Measurements from ENCODE around the gene GFRA1.

GFRA1 gene

DNA sequence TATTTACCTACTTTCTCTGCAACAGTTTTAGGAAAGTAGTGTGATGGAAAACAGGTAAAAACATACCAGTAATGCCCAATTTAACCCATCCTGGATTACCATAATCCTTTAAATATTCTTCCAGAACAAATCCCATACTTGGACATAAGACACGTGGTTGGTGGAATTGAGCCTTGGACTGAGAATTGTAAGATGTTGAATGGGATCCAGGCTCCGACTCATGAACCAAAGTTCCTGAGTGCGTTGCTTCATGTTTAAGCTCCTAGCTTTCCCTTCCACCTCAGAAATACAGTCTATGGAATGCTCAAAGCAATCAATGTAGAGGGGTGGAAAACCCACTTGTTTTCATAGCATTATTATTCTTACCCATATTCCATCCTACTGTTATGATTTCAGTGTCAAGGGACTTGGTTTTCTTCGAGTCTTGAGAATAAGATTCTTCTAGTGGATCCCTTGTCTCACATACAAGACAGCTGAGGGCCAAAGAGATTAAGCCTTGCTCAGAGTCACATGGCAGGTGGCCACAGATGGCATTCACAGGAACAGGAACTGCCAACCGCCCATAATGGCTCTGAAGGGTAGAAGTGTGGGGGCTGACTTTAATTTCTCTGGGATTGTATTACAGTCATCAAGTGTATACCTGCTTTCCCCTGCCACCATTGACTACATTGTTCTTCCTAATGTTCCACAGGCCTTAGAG is 171.2 kb downstream of the GFRA1 start:
- DNase-seq (ENCODE audit: low read depth), result no peak

DNA sequence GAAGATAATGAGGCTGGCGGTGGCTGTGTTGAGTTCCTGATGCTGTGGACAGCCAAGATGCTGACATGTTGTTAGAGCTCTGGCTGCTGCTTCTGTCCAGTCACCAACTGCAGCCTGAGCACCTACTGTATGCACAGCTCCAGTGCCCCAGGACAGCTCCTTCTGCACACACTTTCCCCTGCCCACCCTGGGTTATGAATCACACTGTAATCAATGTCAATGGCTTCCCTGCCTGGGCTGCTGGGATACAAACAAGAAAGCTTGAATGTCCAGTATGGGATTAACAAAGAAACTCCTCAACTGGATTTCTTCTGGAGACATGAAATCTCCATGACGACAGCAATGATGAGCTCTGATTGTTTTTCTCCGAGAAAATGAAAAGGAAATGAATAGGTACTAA is 172.0 kb downstream of the GFRA1 start:
- no peak for DNase-seq (ENCODE audit: low read depth)

DNA sequence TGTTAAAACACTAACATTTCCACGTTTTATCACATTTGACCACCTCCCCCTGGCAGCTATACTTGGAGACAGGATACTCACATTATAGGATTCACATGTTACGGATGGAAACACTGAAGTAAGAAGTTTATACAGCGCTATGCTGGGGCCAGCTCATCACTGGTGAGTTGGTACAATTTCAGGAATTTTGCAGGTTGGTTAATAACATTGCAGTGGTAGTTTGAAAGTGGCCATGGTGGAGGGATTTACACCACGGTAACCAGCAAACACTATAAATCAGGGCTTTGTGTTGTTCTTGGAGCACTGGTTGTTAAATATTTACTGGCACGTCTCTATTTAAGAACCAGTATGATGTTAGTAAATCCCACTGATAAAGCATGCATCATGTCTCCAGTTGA is 174.0 kb downstream of the GFRA1 start:
- no peak for DNase-seq (ENCODE audit: low read depth)

DNA sequence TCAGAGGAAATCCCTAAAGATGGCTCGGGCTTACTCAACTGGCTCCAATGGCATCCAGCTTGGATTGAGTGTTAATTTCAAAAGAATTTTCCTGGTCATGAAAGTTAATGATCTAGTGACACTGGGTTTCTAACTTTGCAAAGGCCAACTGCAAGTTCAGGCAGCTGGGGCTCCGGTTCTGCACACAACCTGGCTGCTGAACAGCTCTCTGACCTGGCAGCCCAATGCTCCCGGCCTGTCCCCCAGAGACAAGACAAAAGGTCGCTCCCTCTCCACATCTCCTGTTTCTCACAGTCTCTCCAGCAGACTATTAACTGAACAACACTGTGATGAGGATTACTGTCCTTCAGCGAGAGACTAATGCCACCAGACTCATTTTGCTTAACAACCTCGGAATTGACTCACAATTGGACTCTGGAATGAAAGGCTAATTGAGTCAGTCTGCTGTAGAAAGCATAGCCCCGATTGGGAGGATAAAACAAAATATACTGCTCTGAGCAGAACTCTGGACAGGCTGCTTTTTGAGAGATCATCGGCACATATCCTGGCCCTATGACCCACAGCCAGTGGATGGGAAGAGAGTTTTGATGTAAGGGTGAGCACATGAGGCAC is 174.5 kb downstream of the GFRA1 start:
- no peak for DNase-seq (ENCODE audit: low read depth)

DNA sequence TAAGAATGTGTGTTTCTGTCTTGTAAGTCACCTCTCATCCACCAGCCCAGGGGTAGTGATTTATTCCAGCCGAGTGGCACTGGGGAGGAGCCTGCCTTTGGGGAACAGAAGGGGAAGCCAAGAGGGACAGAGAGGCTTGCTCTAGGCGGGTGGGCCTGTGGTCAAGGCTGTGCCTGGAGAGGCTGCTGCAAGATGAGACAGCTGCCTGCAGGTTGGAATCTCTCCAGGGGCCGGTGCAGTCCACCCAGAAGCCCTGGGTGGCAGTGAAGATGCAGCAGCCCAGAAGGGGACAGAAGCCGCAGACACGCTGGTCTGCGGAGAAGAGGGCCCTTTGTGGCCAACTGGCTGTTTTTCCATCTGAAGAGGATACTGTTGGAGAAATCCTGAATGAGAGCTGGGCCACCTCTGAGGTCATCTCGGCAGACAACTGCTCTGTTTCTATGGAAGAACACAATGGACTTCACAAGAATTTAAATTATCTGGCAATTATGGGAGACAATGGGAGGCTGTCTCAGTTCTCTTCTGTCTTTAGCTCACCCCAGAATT is 175.7 kb downstream of the GFRA1 start:
- DNase-seq (ENCODE audit: low read depth), result no peak

DNA sequence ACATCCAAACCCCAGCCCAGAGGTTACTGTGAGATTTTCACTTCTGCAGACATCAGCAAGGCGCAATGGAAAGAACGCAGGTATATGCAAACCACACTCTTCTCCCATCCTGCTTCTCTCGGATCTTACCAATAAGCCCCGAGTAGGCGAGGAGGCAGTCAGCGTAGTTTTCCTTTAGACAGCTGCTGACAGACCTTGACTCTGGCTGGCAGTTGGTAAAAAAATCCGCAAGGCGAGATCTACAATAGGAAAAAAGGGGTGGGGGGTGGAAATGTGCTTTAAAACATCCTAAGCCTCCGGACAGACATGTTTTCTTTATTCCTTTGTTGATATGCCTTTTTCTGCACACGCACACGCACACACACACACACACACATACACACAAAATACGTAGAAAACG is 176.5 kb downstream of the GFRA1 start:
- DNase-seq (ENCODE audit: low read depth), result no peak

DNA sequence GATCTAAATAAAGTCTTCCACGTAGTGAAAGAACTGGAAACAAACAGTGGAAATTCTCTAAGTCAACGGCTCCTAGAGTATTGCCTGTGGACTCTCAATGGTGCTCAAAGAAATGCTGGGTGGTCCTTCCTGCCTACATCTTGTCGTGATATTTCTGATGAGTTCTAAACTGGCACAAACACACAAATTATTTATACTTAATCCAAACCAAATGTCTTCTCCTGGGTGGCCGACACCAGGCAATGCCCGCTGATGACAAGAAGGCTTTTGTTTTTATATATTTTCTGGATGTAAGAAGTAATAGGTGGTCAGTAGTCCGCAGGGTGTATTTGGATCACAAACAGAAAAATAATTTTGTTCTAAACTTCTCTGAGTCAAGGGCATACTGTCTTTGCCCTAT is 178.7 kb downstream of the GFRA1 start:
- no peak for DNase-seq (ENCODE audit: low read depth)

DNA sequence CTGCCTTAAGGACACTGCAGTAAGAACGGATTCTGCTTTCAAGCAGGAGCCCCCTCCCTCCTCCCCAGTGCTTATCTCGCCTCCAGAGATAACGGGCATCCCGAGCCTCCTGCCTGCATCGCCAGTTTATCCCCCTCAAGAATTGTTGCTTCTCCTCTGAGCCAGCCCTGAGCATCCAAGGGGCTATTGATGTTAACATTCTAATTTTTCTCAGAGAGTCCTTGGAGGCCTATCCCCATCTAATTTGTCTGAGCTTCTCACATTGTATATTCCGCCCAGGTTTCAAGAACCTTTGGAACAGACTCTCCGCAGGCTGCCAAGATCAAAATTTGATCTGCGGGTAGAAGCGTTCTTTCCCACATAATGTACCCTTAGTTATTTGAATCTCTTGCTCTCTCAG is 180.0 kb downstream of the GFRA1 start:
- no peak for DNase-seq (ENCODE audit: low read depth)

DNA sequence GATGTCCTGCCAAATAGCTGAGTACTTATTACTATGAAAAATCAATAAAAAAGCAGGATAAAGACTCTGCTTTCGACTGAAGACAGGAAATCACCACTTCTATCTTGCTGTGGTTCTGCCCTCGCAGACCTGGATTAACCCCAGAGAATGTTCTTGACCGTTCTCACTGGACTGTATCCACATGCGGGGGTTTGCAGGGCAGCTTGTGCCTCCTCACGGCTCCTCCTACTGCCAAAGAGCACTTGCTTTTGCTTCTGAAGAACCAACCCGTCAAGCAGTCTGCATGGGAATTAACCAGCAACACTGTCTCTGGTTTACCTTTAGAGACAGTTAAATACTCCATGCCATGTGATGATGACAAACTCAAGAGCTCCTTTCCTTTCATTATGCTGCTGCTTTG is 184.0 kb downstream of the GFRA1 start:
- no peak for DNase-seq (ENCODE audit: low read depth)

DNA sequence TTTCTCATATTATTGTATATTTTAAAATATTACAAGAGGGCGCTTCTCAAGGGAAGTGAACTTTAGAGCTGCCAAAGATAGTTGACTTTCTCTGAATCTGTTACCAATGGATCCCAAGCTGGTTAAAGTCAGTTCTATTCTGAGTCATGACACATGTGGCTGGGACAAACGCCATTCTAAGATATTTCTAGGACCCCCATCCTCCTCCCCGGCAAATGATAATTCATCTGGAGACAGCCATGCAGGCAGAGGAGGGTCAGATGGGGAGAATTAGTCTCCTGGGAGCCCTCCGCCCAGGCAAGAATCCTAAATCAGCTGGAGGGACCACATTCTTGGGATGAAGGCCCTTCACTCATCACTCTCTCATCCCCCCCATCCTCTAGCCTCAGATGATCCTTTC is 187.7 kb downstream of the GFRA1 start:
- DNase-seq (ENCODE audit: low read depth), result no peak

DNA sequence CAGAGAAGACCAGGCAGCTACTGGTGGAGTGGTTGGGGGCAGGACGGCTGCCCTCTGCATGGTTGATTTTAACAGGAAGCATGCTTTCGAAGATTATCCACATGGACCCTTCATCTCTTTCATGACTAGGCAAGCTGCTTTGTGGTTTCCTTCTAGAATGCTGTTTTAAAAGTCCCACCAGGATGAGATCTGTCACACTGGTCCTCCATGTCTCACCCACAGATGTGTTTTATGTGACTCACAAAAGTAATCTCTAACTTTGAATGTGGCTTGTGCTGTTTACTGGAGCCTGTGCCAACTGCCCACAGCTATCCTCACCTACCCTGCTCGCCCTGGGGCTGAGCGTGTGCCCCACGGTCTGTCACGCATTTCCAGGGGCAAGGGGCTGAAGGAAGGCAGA is 188.8 kb downstream of the GFRA1 start:
- DNase-seq (ENCODE audit: low read depth), result no peak

DNA sequence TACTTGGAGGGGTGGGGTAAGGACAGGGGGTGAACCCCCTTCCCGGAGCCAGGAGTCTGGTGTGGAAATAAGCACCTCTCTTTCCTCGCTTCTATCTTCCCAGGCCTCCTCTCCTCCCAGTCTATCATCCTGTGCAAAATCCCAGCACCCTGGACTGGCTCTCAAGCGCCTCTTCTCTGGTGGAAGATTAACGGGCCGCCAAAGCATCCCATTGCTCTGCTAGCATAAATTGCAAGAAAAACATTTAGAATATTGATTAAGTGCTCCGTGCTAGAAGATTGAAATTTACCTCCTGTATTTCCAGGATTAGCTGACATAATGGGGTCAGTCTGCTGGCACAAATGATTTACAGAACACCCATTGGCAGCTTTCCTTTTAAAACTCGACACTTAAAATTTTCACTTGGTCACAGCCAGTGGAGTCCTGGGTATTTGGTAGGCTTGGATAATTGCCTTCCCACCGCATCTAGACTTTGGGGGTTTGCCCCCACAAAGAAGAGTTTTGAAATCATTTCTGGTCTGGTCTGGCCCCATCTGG is 189.7 kb downstream of the GFRA1 start:
- DNase-seq (ENCODE audit: low read depth), result no peak

DNA sequence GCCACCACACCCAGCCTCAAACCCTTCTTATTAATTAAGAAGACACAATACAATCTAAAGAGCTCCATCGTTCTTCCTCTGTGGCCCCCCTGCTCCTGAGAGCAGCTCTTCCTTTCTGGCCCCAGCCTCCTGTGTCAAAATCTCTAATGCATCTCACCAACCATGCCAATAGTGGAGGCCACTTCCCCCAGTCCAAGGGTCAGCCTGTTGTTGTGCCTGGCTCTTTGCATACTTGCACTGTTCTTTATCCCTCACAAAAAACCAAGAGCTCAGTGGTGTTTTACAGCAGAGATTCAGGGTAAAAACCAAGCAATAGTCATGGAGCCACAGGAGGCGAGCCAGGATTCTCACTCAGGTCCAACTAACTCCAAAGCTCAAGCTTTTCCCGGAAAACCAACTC is 190.2 kb downstream of the GFRA1 start:
- no peak for DNase-seq (ENCODE audit: low read depth)

DNA sequence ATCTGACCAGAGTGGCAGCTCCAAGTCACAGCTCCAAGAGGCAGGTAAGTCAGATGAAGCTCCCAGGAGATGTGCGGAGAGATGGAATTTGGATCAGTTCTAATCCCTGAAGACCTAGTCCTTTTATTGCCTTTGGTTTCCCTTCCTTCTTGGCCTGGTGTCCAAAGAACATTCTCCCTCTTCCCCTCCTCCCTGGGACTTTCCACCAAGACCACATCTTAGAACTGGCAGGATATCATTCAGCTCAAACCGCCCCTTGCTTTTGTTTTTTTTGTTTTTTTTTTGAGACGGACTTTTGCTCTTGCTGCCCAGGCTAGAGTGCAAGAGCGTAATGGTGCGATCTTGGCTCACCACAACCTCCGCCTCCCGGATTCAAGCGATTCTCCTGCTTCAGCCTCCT is 190.8 kb downstream of the GFRA1 start:
- no peak for DNase-seq (ENCODE audit: low read depth)

DNA sequence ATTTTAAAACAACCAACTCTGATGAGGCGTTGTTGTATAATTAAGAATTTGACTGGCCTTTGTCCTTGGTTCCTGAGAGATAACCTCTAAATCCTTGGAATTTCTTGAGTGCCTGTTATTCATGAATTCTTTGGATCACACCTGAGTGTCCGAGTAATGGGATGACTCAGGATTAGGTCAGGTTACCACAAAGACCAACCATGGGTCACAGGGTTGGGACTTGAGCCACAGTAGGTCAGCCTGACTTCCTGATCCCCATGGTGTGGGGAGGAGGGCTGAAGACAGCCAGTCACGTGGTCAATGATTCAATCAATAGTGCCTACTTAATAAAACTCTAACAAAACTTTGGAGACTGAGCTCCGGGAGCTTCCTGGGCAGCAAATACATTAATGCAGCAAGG is 192.5 kb downstream of the GFRA1 start:
- no peak for DNase-seq (ENCODE audit: low read depth)

DNA sequence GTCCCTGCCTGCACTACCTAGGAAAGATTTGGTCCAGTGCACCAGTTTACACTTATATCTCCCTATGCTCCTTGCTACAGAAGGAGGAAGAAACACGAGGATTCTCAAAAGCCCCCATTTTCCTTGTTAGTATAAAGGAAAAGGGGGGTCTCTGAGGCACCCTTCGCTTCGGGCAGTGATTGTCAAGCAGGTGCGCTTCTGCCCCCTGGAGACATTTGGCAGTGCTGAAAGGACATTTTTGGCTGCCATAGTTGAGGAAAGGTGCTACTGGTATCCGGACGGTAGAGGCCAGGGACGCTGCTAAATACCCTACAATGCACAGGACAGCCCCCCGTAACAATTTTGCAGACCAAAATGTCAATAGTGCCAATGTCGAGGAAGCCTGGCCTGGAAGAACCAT is 193.7 kb downstream of the GFRA1 start:
- DNase-seq (ENCODE audit: low read depth), result no peak

DNA sequence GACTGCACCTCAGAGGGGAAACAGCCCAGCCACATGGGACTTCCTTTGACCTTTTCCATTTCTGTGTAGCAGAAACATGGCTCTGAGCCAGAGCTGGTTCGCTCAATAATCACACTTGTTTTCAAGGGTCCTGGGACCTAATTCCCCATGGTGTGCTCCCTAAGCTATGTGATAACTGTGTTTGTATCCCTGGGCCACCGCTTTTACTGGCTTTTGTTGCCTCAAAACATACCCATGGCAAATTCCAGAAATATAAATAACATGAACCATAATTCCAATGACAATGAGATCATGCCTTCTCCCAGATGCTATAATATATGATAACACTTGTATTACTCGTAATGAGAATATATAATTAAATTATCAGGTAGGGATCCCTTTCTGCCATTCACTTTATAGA is 196.4 kb downstream of the GFRA1 start:
- no peak for DNase-seq (ENCODE audit: low read depth)

DNA sequence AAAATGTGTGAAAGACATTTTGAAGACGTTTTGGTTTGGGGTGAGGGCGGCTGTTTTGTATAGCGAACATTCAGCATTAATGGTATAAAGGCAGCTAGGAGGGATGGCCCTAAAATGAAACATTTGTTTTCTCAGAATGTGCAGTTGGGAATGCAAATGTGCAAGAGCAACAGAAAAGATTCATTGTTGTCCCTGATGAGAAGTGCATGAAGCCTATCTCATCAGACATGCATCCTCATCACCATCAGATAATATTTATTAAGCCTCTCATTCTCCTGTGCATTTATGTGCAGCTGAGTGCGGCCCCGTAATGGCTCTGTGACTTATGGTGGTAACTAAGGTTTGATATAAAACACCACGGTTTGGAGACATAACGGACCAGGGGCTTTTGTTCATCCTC is 199.5 kb downstream of the GFRA1 start:
- DNase-seq (ENCODE audit: low read depth), result no peak

DNA sequence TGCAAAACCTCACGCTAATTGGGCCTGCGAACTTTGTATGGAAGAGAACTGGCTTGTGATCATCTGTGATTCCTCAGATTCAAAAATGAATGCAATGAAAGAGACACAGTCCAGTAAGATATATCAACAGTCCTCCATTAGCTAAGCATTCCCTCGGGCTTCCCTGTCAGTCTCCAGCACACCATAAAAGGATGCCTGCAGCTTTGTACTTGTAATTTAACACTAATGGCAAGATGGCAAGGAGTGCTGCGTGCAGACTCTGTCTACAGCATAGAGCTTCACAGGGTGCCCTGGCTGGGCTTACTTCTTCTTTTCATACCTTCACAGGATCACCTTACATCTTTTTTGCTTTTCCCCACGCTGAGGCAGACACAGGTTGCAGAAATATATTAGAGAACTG is 200.0 kb downstream of the GFRA1 start:
- DNase-seq (ENCODE audit: low read depth), result no peak

DNA sequence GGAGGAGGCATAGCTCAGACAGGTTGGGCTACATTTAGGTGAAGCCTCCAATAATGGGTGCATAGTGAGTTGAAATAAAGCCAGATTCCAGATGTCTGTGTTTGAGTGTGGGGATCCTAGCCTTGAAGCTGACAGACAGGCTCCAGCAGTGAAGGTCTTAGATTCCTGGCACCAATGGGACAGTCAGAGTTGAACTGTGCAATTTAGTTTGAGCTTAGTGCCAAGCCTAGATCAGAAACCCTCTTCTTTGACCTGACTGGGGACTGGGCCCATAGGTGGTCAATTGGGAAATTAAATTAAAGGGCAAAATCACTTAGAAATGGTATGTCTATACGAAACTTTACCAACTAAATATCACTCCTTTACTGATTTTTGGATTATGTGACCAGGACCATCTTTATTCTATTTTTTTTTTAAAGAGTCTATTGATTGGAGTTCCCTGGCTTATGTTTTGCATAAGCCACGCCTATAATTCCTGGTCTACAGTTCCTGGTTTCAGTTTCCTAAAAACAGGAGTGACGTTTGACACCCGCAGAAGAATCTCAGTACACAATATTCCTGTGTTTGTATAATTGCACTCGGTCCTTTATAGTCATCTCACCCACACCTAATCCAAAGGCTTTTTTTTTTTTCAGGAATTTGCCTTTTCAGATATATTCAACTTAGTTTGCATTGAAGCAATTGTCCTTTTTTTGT is 201.4 kb downstream of the GFRA1 start:
- DNase-seq (ENCODE audit: low read depth), result no peak

DNA sequence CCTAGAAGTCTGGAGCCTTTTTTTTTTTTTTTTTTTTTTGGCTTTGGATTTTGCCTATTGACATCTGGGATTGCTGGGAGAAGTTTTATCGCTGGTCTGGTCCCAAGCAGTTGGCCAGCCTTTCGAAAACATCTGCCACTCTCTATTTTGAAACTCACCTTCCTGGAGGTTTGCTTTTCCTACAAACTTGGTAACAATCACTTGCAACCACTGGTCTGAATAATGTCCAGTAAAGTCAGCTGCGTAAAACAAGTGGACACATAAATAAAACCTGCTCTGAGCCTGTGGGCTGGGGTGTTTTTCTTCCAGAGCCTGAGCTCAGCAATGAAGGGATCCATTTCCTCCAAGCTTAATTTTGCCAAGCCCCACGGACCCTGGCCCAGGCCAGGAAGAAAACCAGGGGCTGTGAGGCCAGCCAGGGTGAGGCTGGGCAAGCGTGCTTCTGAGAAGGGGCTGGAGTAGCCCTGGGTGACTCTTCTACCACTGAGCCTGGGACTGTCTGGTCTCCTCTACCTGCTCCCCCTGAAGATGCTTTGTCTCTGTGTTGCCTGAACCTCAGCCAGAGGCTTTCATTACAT is 202.2 kb downstream of the GFRA1 start:
- no peak for DNase-seq (ENCODE audit: low read depth)

DNA sequence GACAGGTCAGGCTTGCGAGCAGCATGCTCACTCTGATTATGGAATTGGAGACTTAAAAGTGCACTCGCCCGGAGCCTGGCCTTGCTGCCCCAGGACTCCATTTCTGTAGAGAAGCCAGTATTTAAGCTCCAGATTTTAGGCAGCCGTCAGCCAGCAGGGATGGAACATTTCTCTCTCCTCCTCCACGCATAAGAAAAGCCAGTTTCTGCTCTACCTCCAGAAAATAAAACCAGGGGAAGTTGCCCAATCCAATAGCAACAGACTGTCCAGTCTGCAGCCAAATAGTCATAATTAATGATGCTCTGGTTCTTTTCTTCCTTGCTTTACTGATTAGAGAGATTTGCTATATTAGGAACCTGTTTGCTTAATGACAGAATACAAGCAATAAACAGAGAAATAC is 203.2 kb downstream of the GFRA1 start:
- DNase-seq (ENCODE audit: low read depth), result no peak

DNA sequence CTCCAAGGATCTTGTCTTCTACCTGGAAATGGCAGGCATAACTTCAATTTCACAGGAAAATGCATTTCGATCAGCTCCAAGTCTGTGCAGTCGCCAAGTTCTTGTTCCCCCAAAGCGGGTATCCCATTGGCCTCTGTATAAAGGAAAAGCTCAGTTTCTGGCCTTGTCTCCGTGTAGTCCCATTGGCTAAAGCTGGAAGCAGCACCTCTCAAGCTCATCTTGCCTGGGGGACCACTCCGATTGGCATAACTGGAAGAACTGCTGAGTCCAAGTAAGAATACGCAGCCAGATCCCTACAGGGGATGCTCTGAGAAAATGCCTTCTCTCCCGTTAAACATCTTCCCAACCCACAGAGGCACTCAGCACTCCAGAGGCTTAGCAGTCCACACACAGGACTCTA is 205.2 kb downstream of the GFRA1 start:
- DNase-seq (ENCODE audit: low read depth), result no peak
